ENCODE data around the gene C1orf53.

C1orf53 gene

DNA sequence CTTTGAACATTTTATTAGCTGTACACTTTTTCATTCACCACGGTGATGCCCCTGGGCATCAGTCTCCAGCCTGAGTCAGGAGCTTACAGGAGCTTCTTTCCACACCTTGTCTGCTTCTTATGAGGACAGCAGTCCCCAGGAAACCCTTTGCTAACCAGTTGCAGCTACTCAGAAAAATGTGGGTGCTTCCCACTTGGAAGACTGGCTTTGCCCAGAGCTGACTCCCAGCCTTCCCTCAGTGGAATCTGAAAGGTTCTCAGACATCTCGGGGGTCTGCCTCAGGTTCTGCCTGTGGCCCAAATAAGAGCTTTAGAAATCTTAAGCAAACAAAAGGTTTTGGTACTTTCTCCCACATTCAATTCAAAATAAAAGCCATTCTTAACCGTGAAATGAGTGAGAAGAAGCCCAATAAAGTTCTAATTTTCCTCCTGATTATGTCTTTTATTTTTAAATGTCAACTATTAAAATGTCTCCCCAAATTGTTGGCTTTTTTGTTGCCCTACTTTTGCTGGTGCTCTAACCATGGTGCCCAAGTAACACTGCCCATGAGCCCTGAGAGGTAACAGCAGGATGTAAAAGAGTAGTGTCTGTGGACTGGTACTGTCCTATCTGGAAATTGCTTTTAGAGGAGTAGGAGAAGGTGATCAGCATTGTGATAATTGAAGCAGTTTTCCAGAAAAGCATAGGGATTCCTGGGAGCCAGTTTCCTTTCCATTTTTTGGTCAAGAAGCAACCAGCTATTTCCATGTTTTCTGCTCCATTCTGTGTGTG, 5.6 kb downstream of the C1orf53 start:
- TF ChIP-seq, protein P1, sequence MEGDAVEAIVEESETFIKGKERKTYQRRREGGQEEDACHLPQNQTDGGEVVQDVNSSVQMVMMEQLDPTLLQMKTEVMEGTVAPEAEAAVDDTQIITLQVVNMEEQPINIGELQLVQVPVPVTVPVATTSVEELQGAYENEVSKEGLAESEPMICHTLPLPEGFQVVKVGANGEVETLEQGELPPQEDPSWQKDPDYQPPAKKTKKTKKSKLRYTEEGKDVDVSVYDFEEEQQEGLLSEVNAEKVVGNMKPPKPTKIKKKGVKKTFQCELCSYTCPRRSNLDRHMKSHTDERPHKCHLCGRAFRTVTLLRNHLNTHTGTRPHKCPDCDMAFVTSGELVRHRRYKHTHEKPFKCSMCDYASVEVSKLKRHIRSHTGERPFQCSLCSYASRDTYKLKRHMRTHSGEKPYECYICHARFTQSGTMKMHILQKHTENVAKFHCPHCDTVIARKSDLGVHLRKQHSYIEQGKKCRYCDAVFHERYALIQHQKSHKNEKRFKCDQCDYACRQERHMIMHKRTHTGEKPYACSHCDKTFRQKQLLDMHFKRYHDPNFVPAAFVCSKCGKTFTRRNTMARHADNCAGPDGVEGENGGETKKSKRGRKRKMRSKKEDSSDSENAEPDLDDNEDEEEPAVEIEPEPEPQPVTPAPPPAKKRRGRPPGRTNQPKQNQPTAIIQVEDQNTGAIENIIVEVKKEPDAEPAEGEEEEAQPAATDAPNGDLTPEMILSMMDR (IDR thresholded peaks at IDR 0.05; ENCODE audit: insufficient read depth, low read depth, low read length, missing control alignments), result no peak

DNA sequence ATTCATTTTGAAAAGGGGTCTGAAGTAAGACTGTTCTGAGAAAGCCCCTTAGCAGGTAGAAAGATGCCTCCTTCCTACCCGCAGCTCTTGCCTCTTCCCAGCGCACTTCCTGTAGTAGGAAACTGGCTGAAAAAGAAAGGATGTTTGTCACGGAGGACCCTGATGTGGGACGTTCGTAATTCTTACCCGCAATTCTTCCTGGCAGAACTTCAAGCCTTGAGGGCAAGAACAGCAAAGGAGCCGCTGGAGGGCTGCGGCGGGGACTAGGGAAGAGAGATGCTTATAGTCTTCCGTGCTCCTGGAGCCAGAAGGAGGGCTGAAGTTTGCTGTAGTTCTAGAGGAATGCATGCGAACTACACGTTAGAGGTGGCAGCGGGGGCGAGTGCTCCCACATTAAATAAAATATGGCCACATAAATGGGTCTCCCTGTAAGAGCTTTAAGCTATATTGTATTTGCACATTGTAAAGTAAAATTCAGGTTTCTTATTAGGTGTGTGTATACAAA, 6.3 kb downstream of the C1orf53 start:
- no peak for DNase-seq (ENCODE audit: low read depth)
- TF ChIP-seq, protein P1 (IDR thresholded peaks at IDR 0.05; ENCODE audit: insufficient read depth, low read depth, low read length, missing control alignments), result no peak
- H3K4me3 ChIP-seq (ENCODE audit: low read length), result no peak overlapping the region

More for the DNA sequence above, 5.6 kb downstream of the C1orf53 start:
- no peak for DNase-seq (ENCODE audit: low read depth)
- no peak overlapping the region for H3K4me3 ChIP-seq (ENCODE audit: low read length)

DNA sequence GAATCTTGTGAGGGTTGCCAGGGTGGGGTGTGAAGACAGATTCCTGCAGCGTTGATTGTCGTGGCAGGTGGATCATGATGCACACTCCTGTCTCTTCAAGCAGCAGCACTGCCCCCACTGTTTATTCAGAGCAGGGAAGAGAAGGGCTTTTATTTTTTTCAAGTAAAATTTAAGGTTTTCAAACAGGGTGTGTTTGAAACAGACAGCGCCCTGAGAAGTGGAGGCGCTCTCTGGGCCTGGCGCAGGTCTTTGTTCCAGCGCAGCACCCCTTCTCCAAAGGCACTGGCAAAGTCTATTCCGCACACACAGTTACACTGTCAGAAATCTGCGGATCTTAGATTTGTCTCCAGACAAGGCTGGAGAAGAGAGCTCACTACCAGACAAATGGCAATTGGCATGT, 7.0 kb downstream of the C1orf53 start:
- no peak overlapping the region for H3K4me3 ChIP-seq (ENCODE audit: low read length)
- TF ChIP-seq, protein P1 (IDR thresholded peaks at IDR 0.05; ENCODE audit: insufficient read depth, low read depth, low read length, missing control alignments), result no peak
- DNase-seq (ENCODE audit: low read depth), result no peak

DNA sequence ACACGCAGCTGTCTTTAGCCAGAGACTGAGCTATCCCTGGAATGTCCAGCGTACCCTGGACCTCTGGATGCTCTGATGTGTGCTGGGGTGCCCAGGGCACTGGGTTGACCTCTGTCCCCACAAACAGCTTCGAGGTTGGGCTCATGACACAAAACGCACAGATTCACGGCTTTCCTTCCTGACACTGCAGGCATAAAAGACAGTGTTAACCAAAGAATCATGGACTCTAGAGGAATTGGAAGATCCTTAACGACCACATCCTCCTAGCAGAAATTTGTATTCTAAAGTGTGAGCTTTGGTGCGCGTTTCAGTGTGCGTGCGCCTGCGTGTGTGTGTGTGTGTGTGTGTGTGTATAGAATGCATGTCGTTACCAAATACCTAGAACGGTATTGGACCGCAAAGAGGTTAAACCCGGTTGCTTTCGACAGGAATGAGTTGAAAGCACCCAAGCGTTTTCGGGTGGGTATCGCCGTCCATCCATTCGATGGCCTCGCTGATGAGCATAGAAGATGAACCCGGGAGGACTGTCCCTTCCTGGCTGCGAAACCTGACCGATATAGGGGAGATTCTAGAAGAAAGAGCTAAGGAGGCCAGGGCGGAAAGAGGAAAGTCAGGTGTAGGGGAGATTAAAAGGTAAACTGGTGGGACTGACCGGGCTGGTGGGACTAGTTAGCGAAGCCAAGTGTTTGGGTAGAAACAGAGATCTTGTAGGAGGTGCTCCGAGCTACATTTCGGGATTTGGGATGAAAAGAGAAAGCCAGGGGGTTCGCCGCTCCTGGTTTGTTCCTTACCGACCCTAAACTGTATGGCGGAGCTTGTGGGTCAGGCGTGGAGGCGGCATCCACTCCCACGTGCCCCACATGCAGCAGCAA, 7.9 kb downstream of the C1orf53 start:
- no peak overlapping the region for H3K4me3 ChIP-seq (ENCODE audit: low read length)
- TF ChIP-seq, protein P1 (IDR thresholded peaks at IDR 0.05; ENCODE audit: insufficient read depth, low read depth, low read length, missing control alignments), result no peak
- DNase-seq (ENCODE audit: low read depth), result no peak

DNA sequence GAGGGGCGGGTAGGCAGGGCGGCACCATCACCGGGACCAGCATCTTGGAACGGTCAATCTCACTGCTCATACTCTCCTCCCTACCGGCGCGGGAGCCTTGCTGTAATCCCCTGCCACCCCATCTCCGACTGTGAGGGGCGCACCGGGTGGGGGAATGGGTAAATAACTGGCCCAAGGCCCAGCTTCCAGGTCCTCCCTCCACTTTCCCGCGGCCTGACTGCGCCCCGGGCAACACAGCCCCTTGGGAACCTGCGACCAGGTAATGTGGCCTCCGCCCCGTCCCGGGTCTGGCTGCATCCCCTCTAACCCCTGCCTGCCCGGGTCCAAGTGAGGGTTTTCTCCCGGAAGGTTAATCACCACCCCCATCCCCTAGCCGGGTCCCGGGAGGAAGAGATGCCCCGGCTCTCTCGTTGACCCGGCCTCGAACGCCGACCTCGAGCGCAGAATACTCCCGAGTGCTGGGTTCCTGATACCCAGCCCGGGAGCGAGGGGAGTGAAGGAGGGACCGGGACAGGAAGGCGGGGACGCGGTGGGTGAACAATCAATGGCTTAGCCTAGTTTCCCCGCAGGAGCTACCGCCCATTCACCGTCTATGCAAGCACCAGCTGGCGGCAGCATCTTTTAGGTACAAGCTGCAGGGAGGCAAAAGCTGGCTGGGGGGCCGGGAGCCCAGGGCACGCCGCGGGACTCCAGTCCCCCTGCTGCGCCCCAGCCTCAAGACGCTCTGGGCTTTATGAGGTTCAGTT, 8.9 kb downstream of the C1orf53 start:
- TF ChIP-seq, protein P1 (IDR thresholded peaks at IDR 0.05; ENCODE audit: insufficient read depth, low read depth, low read length, missing control alignments), result no peak
- H3K4me3 ChIP-seq (ENCODE audit: low read length), result no peak overlapping the region
- DNase-seq (ENCODE audit: low read depth), result no peak

DNA sequence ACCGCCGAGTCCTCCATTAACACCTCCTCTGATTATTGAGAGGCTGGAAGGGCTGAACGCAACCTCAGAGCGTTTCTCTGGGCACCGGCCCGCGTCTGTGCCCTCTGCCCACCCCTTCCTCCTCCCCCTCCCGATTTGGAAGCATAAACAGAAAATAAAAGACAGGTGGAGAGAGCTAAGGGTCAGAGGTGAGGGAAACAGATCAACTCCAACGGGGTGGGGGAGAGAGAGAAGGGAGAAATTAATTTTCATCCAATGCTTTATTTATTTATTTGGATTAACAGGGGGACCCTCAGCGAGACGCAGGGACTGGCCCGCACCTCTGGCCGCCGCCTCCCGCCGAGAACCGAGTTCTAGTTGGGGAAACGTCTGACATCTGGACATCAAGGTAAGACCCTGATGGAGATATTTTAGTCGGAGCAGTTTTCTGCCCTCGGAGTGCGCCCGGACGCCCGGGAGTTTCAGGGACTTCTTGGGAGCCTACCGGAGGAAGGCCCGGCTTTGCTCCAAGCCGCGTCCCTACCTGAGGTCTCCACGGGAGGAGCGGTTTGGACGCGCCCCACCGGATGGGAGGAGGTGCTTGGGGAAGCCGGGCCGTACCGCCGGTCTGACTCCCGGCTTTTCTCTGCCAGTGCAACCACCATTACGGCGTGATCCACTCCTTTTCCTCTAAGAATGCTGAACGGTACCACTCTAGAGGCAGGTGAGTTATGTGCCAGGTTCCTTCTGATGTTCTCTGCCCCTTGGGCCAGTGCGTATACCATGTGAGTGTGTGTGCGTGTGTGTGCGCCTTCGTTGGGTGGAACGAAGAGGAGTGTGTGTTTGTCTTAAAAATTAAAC, 9.6 kb downstream of the C1orf53 start:
- DNase-seq (ENCODE audit: low read depth), result no peak
- H3K4me3 ChIP-seq (ENCODE audit: low read length), result peak overlapping the region; percentile 21
- TF ChIP-seq, protein P1 (IDR thresholded peaks at IDR 0.05; ENCODE audit: insufficient read depth, low read depth, low read length, missing control alignments), result no peak
